KMS-11 (cell line): ENCODE data around the gene H3-3A.

ENCODE experiments used
- H2AFZ ChIP-seq: fragments of 200-600 bp; sonication (generic); 2 replicates; pipeline ENCODE4 v1.6.1; 2016; ENCODE audit warnings: antibody characterized with exemption, mixed run types, low read depth
- H3K27ac ChIP-seq: fragments of 200-600 bp; sonication (generic); 2 replicates; pipeline ENCODE4 v1.6.1; 2016; ENCODE audit warnings: mild to moderate bottlenecking, mixed run types
- H3K27me3 ChIP-seq: fragments of 200-600 bp; sonication (generic); 2 replicates; pipeline ENCODE4 v1.6.1; 2017; ENCODE audit warnings: mild to moderate bottlenecking, low read depth, mixed run types, moderate library complexity; ENCODE audit not compliant: insufficient read depth
- H3K36me3 ChIP-seq: fragments of 200-600 bp; sonication (generic); 2 replicates; pipeline ENCODE4 v1.6.1; 2017; ENCODE audit warnings: mild to moderate bottlenecking, mixed run types; ENCODE audit not compliant: insufficient read depth
- H3K4me1 ChIP-seq: fragments of 200-600 bp; sonication (generic); 2 replicates; pipeline ENCODE4 v1.6.1; 2016; ENCODE audit warnings: mild to moderate bottlenecking, low read depth, mixed run types; ENCODE audit not compliant: poor library complexity, severe bottlenecking
- H3K4me2 ChIP-seq: fragments of 200-600 bp; sonication (generic); 2 replicates; pipeline ENCODE4 v1.7.0; 2016; ENCODE audit warnings: mild to moderate bottlenecking, mixed run types
- H3K4me3 ChIP-seq: fragments of 200-600 bp; sonication (generic); IDR thresholded peaks from 2 replicates; pipeline ENCODE4 v1.6.1; 2017; ENCODE audit warnings: low read depth, low read length, mixed read lengths; ENCODE audit not compliant: insufficient read depth
- H3K79me2 ChIP-seq: fragments of 200-600 bp; sonication (generic); 2 replicates; pipeline ENCODE4 v1.6.1; 2016; ENCODE audit warnings: low read depth, mixed run types; ENCODE audit not compliant: insufficient read depth
- H3K9ac ChIP-seq: fragments of 200-600 bp; sonication (generic); 2 replicates; pipeline ENCODE4 v1.6.1; 2016; ENCODE audit warnings: mild to moderate bottlenecking, mixed run types
- H4K20me1 ChIP-seq: fragments of 200-600 bp; sonication (generic); 2 replicates; pipeline ENCODE4 v1.6.1; 2016; ENCODE audit warnings: mild to moderate bottlenecking, mixed run types; ENCODE audit not compliant: insufficient read depth
- CTCF ChIP-seq: fragments of 200-600 bp; sonication (generic); conservative IDR thresholded peaks from 2 replicates; pipeline ENCODE4 v1.6.1; 2017; ENCODE audit warnings: low read depth, mild to moderate bottlenecking, antibody characterized with exemption, low read length, moderate library complexity, mixed read lengths

The H3-3A gene

DNA sequence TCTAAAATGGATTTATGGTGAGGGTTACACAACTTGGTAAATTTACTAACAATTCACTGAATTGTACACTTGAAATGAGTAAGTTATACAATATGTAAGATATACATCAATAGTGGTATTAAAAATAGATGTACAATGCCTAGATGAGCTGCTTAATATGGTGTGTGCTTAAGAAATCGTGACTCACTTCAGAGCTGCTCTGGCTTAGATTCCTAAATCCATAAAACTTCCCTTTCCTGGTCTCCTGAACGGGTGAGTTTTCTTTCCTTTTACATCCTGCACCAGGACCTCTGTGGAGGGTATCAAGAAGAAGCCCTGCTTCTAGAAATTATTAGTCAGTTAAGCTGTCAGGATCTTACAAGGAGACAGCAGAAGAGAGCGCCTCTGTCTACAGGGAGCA lies 30.4 kb downstream of the H3-3A start:
- H2AFZ ChIP-seq, result no peak overlapping the region
- no peaks in the 10 kb centered on the region for H4K20me1 ChIP-seq
- H3K27ac ChIP-seq, result no peak overlapping the region
- no peaks in the 10 kb centered on the region for H3K79me2 ChIP-seq
- H3K4me3 ChIP-seq, result no peak overlapping the region
- H3K4me2 ChIP-seq, result no peak overlapping the region
- TF ChIP-seq CTCF, result no peak
- H3K36me3 ChIP-seq, result no peaks in the 10 kb centered on the region
- no peaks in the 10 kb centered on the region for H3K4me1 ChIP-seq
- no peaks in the 10 kb centered on the region for H3K27me3 ChIP-seq
- H3K9ac ChIP-seq, result no peak overlapping the region

DNA sequence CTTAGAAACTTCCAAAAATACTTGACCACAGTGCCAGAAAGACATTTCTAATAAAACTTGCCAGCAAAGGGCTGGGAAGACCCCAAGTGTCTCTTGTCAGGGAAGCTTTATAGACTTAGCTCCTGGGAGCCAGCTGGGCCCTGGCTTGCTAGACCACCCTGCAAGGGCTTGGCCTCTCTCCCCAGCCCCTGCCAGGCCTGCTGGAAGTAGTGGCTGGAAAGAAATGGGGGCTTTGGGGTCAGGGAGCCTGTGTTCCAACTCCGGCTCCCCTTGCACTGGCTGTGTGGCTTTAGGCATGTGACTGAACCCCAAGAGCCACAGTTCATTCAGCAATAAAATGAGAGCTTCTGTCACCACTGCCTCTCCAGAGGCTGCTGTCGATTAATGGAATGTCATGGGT lies 31.1 kb downstream of the H3-3A start:
- Histone ChIP-seq H2AFZ (no peak overlapping the region), H3K27ac (no peak overlapping the region), H3K9ac (no peak overlapping the region), H3K4me2 (no peak overlapping the region), H3K36me3 (no peaks in the 10 kb centered on the region), H3K4me3 (no peak overlapping the region), H3K79me2 (no peaks in the 10 kb centered on the region), H4K20me1 (no peaks in the 10 kb centered on the region), H3K4me1 (no peaks in the 10 kb centered on the region), H3K27me3 (no peaks in the 10 kb centered on the region)
- no peak for TF ChIP-seq CTCF

DNA sequence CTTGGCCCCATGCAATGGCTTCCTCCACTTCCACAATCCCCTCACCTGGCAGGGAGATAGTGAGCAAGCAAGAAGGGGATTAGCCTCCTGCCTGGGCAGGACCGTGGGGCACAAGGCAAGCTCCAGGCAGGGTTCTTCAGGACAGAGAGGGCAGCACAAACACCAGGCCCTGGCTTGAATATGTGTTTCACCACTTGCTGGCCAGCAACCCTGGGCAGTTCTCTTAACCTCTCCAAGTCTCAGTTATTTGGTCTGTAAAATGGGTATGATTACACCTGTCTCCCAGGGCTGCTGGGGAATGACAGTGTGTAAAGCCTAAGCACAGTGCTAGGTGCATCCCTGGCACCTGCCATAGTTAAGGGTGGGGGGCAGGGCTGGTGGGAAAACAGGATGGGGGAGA lies 31.9 kb downstream of the H3-3A start:
- TF ChIP-seq CTCF, result no peak

DNA sequence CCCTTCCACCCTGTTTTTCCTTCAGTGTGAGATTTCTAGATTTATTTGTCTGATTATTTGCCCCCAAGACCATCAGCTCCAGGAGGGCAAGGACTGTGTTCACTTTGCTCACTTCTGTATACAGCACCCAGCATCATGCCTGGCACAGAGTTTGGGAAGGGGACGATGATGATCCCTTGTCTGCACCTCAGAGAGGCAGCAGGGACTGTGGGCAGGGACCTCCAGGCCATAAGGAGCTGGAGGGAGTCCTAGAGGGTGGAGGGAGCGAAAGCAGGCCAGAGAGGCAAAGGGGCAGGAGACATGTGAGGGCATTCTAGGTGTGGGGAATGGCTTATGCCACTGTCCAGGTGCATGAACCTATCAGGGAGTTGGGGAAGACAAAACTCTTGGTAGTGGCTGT lies 32.8 kb downstream of the H3-3A start:
- no peaks in the 10 kb centered on the region for H3K79me2 ChIP-seq
- H3K4me2 ChIP-seq, result no peak overlapping the region
- H3K27me3 ChIP-seq, result no peaks in the 10 kb centered on the region
- H3K4me3 ChIP-seq, result no peak overlapping the region
- H3K9ac ChIP-seq, result no peak overlapping the region
- H3K27ac ChIP-seq, result no peak overlapping the region
- no peak for TF ChIP-seq CTCF
- no peaks in the 10 kb centered on the region for H3K36me3 ChIP-seq
- no peak overlapping the region for H2AFZ ChIP-seq
- H4K20me1 ChIP-seq, result no peaks in the 10 kb centered on the region
- no peaks in the 10 kb centered on the region for H3K4me1 ChIP-seq

More for the DNA sequence above, 31.9 kb downstream of the H3-3A start:
- no peak overlapping the region for H3K4me3 ChIP-seq
- H4K20me1 ChIP-seq, result no peaks in the 10 kb centered on the region
- no peaks in the 10 kb centered on the region for H3K36me3 ChIP-seq
- no peak overlapping the region for H3K27ac ChIP-seq
- H3K79me2 ChIP-seq, result no peaks in the 10 kb centered on the region
- no peak overlapping the region for H3K4me2 ChIP-seq
- H3K9ac ChIP-seq, result no peak overlapping the region
- no peaks in the 10 kb centered on the region for H3K4me1 ChIP-seq
- H3K27me3 ChIP-seq, result no peaks in the 10 kb centered on the region
- no peak overlapping the region for H2AFZ ChIP-seq
